Activated T-cell treated with anti-CD3 and anti-CD28 coated beads for 1 hour (primary cell): ENCODE measurements around the gene CCDC78.

Source experiments
- DNase-seq: peaks from one replicate; pipeline ENCODE4 v3.0.0-alpha.2; 2020; ENCODE audit warnings: low read depth

CCDC78 gene

GRCh38 chr16:736936-737481, 10.8 kb upstream of the CCDC78 start:
- DNase-seq: no peak

- DNase-seq: no peak
These were observed 9.8 kb upstream of the CCDC78 start for GRCh38 chr16:735982-736453.

DNA sequence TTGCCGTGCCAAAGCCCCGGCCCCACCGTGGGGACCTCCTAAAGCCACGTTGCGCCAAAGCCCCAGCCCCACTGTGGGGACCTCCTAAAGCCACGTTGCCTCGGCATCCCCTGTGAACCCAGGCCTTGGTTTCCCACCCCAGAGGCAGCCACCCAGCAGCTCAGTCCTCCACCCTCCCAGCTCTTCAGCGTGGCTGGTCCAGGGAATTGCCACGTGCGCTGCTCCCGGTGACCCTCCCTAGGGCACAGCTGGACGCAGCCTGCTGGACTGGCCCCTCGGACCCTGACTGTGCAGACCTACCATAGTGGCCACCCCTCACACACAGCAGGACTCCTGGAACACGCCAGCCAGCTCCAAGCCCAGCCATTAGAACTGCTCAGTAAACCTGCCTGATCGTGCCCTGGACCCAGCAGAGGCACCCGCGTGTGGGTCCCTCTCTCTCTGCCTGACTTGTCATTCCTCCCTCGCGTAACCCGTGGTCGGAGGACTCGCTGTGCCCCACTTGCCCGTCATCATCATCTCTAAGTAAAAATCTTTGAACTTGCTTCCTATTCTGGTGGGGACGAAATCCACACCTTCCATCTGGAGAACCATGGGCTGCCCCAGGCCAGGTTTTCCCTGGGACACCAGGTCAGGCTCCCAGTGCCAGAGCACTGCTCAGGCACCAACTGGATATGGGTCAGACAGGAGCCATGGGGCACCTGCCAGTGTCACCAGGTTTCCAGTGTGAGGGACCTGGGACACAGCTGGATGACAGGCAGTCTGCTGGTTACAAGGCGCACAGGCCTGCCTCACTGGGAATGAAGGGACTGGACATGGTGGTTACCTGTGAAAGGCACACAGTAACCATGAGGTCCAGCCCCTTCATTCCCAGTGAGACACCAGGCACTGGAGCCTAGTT, 9.0 kb upstream of the CCDC78 start:
- no peak for DNase-seq

DNA sequence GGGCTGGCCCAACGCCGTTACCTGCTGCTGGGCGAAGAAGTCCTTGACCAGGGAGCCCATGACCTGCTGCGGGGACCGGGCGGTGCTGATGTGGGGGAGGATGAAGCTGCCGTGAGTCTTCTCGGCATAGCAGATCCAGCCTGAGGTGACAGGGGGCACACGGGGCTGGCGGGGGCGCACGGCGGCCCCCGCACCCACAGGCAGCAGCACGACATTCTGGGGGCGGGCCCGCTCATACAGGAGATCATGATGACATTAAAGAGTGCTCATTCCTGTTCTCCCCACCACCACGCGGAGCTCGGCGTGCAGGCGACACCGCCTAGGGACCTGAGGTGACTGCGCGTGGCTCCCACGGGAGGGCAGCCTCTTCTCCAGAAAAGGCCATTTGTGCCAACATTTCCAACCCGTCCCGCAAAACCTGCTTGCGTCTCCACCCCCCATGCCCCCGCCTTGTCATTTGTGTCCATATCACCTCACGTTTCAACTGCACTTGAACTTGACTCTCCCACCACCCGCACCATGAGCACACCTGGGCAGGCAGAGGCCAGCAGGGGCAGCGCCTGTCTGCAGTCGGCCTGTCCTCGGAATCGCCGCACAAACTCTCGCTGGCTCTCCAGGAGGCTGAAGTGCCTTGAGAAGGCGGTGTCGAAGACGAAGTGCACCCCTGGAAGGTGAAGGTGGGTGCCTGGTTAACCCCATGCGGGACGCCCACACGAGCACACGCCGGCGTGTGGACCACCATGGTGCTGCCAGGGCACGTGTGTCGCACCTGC, 8.2 kb upstream of the CCDC78 start:
- DNase-seq: no peak

- DNase-seq: peak; percentile 40
These were observed 7.4 kb upstream of the CCDC78 start for GRCh38 chr16:733382-734207.

DNA sequence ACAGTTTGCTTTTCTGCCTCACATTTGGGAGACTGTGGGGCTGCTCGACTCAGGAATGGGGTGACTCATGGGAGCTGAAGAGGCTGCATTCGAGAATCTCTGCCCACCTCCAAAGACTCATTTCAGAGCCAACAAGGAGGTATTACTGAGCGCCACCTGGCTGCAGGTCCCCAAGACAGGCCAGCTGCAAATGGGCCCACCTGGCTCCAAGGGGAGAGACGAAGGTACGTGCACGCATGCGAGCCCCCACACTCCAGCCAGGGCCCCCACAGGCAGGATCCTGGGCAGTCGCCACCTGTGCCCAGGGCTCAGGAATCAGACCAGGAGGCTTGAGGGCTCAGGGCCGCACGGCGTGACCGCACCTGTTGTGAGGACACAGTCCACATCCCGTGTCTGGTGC, 6.7 kb upstream of the CCDC78 start:
- DNase-seq: no peak

DNA sequence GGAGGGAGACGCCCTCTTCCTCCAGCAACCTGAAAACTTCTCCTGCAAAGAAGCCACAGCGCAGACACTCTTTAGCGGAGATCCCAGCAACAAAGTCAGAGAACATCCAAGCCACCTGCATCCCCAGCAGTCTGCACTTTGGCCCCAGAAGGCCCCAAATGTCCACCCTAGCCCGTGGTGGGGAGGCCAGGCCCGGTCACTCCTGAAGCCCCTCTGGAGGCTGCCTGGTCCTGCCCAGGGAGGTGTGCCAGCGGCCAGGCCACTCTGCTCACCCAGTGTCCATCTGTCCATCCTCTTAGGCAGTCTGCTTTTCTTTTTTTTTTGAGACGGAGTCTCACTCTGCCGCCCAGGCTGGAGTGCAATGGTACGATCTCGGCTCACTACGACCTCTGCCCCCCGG, 6.1 kb upstream of the CCDC78 start:
- DNase-seq: no peak

DNA sequence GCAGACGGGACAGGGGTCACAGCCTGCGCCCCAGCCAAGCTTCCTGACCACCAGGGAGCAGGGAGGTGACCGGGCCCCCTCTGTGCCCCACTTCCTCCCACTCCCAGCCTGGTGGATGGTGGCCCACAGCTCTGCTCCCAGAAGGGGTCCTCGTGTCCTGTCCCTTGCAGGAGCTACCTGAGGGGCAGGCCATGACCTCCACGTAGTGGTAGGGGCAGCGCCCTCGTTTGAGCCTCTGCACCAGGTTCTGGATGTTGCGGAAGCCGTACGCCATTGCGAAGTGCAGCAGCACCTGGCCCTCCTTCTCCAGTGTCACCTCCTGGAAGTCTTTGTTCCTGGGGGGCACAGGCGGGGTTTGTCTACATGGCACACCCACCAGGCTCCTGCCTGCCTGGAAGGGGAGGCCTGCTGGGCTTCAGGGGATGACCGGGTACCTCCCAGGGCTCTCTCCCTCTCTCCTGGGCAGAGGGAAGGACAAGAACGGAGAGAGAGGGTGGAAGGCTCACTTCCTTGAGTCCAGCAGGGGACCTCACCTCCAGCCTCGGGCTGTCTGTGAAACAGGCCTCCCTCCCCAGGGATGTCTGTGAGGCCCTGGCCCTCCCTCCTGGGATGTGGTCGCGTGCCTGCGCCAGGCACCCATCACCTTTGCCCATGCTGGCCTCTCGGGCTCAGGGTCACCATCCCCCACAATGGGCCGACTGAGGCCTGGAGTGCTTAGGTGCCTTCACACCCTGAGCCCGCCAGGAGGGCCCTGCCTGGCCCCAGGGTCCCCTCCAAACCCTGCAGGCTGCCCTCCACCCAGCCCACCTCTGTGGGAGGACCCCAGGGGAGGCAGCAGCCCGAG, 4.6 kb upstream of the CCDC78 start:
- no peak for DNase-seq

- no peak for DNase-seq
These were observed 3.8 kb upstream of the CCDC78 start for GRCh38 chr16:729768-730665.

DNA sequence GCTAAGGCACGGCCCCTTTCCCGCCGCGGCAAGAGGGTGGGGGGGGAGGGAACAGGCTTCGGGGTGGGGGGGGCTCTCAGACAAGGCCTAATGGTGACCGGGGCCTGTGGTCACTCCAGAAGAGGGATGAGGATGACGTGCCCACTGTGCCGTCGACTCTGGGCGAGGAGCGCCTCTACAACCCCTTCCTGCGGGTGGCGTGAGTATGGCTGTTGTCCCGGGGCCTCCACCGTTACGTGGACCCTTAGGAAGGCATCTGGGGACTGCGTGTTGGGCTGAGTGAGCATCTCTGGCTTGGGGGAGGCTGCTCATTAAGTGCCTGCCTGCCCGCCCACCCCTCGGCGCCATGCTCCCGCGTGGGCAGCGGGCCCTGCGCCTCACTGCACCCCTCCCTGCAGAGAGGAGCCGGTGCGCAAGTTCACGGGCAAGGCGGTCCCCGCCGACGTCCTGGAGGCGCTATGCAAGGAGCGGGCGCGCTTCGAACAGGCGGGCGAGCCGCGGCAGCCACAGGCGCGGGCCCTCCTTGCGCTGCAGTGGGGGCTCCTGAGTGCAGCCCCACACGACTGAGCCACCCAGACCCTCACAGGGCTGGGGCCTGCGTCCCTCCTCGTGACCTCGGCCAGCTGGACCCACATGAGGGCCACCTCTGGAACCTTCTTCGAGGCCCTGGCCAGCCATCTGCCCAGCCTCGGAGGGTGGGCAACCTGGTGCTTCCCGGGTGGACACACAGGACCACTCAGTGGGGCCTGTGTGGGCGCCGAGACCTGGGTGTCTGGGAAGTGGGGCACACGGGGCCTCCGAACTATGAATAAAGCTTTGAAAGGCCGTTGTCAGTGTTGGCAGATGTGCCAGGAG, 2.9 kb upstream of the CCDC78 start:
- no peak for DNase-seq

- peak; percentile 41 for DNase-seq
These were observed 2.1 kb upstream of the CCDC78 start for GRCh38 chr16:728131-728889.

DNA sequence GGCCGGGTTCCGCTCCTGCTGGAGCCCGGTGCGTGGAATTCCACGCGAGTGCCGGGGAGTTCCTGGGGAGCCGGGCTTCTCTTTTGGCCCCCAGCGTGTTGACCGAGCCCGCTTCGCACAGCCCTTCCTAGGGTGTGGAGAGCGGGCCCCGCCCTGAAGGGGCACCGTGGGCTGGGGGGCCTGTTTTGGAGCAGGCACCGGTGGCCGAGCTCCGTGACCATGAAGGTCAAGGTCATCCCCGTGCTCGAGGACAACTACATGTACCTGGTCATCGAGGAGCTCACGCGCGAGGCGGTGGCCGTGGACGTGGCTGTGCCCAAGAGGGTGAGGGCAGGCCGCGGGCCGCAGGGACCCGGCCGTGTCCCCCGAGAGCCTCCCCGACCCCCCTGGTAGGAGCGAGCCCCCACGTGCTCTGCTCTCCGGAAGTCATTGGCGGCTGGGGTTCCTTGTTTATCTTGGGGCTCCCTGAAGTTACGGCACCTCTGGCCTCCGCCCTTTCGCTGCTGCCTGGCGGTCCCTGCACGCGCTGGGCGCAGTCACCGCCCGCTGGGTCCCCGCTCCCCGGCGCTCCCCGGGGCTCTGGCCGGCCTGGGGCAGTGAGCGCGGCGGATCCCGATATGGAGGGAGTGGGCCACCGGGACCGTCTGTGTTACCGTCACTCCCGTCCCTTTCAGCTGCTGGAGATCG, 1.2 kb upstream of the CCDC78 start:
- DNase-seq: no peak

GRCh38 chr16:726188-726437, 130 bp downstream of the CCDC78 start:
- DNase-seq: no peak

- DNase-seq: no peak
These were observed 618 bp downstream of the CCDC78 start for GRCh38 chr16:725463-726187.

- no peak for DNase-seq
These were observed 1.2 kb downstream of the CCDC78 start for GRCh38 chr16:725041-725376.

DNA sequence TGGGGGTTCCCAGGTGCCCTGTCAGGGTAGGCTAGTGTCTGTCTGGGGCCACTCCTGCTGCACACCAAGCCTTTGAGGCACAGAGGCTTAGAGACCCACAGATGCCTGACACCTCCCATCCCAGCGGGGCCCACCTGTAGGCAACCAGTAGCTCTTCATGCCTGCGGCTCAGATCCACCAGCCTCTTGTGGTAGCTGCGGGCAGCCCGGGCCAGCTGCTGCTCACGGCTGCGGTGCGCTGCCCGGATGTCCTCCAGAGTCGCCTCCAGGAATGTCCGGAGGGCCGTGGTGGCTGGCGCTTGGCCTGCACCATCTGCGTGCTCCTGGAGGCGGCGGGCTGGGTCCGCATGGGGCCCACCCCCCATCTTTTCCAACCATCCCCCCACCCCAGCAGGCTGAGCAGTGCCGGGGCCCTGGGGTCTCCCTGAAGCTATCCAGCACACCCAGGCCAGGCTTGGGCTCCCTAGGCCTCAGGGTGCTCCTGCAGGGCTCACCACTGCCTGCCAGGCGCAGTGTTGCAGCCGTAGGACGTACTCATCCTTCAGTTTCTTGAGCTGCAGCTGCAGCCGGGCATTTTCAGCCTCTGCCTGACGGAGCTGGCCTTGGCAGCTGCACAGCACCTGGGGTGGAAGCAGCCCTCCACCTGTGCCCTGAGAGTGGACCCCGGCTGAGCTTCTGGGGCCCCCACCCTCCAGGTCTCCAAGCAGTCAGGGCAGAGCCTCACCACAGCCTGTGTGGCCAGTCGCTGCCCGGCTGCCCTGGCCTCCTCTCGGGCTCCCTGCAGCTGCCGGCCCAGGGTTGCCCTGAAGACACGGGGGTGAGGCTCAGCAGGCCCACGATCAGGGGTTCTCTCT, 1.8 kb downstream of the CCDC78 start:
- DNase-seq: no peak
